HepG2 (cell line): ENCODE data around the gene NKD1. TPM values are rescaled to one million over a fixed set of nuclear protein-coding genes. Genes with fewer than 3 reads are reported as not detected.

Experiments
- CBFB ChIP-seq: sonication (generic); formaldehyde crosslinking; IDR thresholded peaks from 2 replicates; pipeline ENCODE4 v1.4.0; 2020; ENCODE audit warnings: missing genetic modification reagents
- DNMT3B ChIP-seq: conservative IDR thresholded peaks from 2 replicates; pipeline ENCODE4 v1.6.1; 2016; ENCODE audit warnings: missing biosample characterization, control low read depth
- FOXO1 ChIP-seq: sonication (generic); formaldehyde crosslinking; IDR thresholded peaks from 2 replicates; pipeline ENCODE4 v1.4.0; 2020; ENCODE audit warnings: missing genetic modification reagents
- GATAD2A ChIP-seq: IDR thresholded peaks from 2 replicates; pipeline ENCODE4 v1.6.1; 2016
- ISL2 ChIP-seq: sonication (generic); formaldehyde crosslinking; IDR thresholded peaks from 2 replicates; pipeline ENCODE4 v1.5.0; 2020; ENCODE audit warnings: missing genetic modification reagents
- JUND ChIP-seq: sonication (generic); formaldehyde crosslinking; IDR thresholded peaks from 2 replicates; pipeline ENCODE4 v1.8.0; 2022; ENCODE audit warnings: mild to moderate bottlenecking, missing genetic modification reagents
- MAFF ChIP-seq: IDR thresholded peaks from 2 replicates; pipeline ENCODE4 v1.6.1; 2011; ENCODE audit warnings: low read depth, low read length, improper control_type of control experiment
- MIER2 ChIP-seq: IDR thresholded peaks from 2 replicates; pipeline ENCODE4 v1.6.1; 2016; ENCODE audit warnings: missing biosample characterization, missing genetic modification reagents
- NCOR1 ChIP-seq: fragments of 200-600 bp; sonication (generic); IDR thresholded peaks from 2 replicates; pipeline ENCODE4 v1.7.0; 2017; ENCODE audit warnings: antibody characterized with exemption, low read length, borderline replicate concordance
- NFYC ChIP-seq: IDR thresholded peaks from 2 replicates; pipeline ENCODE4 v1.6.1; 2016; ENCODE audit warnings: missing genetic modification reagents, missing compliant biosample characterization
- RCOR2 ChIP-seq: IDR thresholded peaks from 2 replicates; pipeline ENCODE4 v1.6.1; 2016; ENCODE audit warnings: missing biosample characterization, missing genetic modification reagents
- ZMYM3 ChIP-seq: sonication (generic); formaldehyde crosslinking; IDR thresholded peaks from 2 replicates; pipeline ENCODE4 v1.5.1; 2020; ENCODE audit warnings: mild to moderate bottlenecking, missing genetic modification reagents
- ZNF138 ChIP-seq: sonication (generic); formaldehyde crosslinking; IDR thresholded peaks from 2 replicates; pipeline ENCODE4 v1.5.0; 2020; ENCODE audit warnings: mild to moderate bottlenecking, low read depth, missing genetic modification reagents
- ZNF234 ChIP-seq: sonication (generic); formaldehyde crosslinking; conservative IDR thresholded peaks from 2 replicates; pipeline ENCODE4 v1.5.1; 2020; ENCODE audit warnings: mild to moderate bottlenecking, missing genetic modification reagents
- ZNF343 ChIP-seq: sonication (generic); formaldehyde crosslinking; IDR thresholded peaks from 2 replicates; pipeline ENCODE4 v1.4.0; 2020; ENCODE audit warnings: mild to moderate bottlenecking, missing genetic modification reagents
- ZNF564 ChIP-seq: sonication (generic); formaldehyde crosslinking; IDR thresholded peaks from 2 replicates; pipeline ENCODE4 v1.8.1; 2023; ENCODE audit warnings: mild to moderate bottlenecking, missing genetic modification reagents
- ZNF569 ChIP-seq: sonication (generic); formaldehyde crosslinking; IDR thresholded peaks from 2 replicates; pipeline ENCODE4 v1.5.0; 2020; ENCODE audit warnings: mild to moderate bottlenecking, missing genetic modification reagents, moderate library complexity, borderline replicate concordance
- ZNF703 ChIP-seq: sonication (generic); formaldehyde crosslinking; IDR thresholded peaks from 2 replicates; pipeline ENCODE4 v1.5.1; 2020; ENCODE audit warnings: missing genetic modification reagents, mild to moderate bottlenecking, moderate library complexity, borderline replicate concordance
- ZSCAN20 ChIP-seq: sonication (generic); formaldehyde crosslinking; IDR thresholded peaks from 2 replicates; pipeline ENCODE4 v1.4.0; 2020; ENCODE audit warnings: missing genetic modification reagents, mild to moderate bottlenecking, borderline replicate concordance
- polyA plus RNA-seq, 8 experiments: library from polyadenylated mRNA; depleted of rRNA in 3 of 8; stranded (reverse) in 7 of 8; unstranded in 1 of 8; fragments of >200 nt; fragmentation: Illumina TruSeq in 4 of 8; extraction: Trizol in 4 of 8; gene quantifications; 2 replicates each; pipeline versions ENCODE4 v1.2.1 to v1.2.3, GENCODE V29; 2011 to 2016; ENCODE audit warnings: low read depth in 4 of 8, missing spikeins in 1 of 8, mixed read lengths in 1 of 8; ENCODE audit not compliant: insufficient read depth in 1 of 8
- total RNA-seq, 5 experiments: library from RNA; depleted of rRNA; stranded (reverse); fragments of >200 nt; fragmentation: Illumina TruSeq; extraction: Trizol; gene quantifications; 2 replicates each; pipeline ENCODE4 v1.2.3, GENCODE V29; 2016; ENCODE audit warnings: low read depth in 1 of 5
- TF ChIP-seq, protein P1 (sequence below): sonication (generic); formaldehyde crosslinking; IDR thresholded peaks from 2 replicates; pipeline ENCODE4 v1.5.0; 2020; ENCODE audit warnings: mild to moderate bottlenecking, missing genetic modification reagents
- TF ChIP-seq, protein P2 (sequence below): sonication (generic); formaldehyde crosslinking; IDR thresholded peaks from 2 replicates; pipeline ENCODE4 v1.4.0; 2020; ENCODE audit warnings: missing genetic modification reagents, borderline replicate concordance
- TF ChIP-seq, protein P3 (sequence below): sonication (generic); formaldehyde crosslinking; conservative IDR thresholded peaks from 2 replicates; pipeline ENCODE4 v1.8.0; 2022; ENCODE audit warnings: missing genetic modification reagents
- TF ChIP-seq, protein P4 (sequence below): sonication (generic); IDR thresholded peaks from 2 replicates; pipeline ENCODE4 v1.6.1; 2016; ENCODE audit warnings: low read depth, borderline replicate concordance

The NKD1 gene
- total and polyA plus RNA-seq, 2 of the 13 experiments (the other 11 are each of a cell fraction or from before 2014, with no cell fraction given) = 70.4 to 121 TPM

DNA sequence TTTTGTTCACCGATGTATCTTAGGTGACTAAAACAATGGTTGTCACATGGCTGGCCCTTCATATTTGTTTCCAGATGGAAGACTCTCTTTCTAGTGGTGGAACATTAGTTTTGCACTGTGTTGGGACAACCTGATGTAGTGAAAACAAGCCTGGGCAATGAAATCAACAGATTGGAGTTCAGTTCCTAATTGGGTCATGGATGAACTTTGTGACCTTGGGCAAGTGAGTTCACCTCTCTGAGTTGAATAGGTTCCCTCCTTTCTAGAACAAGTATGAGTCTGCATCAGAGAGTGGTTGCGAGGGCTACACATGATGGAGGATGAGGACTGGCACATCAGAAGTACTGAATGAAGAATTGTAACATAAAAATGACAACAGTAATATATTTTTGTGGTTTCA is 2.1 kb upstream of the NKD1 start (continued):
- TF ChIP-seq, protein P1, sequence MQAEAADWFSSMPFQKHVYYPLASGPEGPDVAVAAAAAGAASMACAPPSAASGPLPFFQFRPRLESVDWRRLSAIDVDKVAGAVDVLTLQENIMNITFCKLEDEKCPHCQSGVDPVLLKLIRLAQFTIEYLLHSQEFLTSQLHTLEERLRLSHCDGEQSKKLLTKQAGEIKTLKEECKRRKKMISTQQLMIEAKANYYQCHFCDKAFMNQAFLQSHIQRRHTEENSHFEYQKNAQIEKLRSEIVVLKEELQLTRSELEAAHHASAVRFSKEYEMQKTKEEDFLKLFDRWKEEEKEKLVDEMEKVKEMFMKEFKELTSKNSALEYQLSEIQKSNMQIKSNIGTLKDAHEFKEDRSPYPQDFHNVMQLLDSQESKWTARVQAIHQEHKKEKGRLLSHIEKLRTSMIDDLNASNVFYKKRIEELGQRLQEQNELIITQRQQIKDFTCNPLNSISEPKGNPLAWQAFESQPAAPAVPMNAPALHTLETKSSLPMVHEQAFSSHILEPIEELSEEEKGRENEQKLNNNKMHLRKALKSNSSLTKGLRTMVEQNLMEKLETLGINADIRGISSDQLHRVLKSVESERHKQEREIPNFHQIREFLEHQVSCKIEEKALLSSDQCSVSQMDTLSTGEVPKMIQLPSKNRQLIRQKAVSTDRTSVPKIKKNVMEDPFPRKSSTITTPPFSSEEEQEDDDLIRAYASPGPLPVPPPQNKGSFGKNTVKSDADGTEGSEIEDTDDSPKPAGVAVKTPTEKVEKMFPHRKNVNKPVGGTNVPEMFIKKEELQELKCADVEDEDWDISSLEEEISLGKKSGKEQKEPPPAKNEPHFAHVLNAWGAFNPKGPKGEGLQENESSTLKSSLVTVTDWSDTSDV (CRISPR knock-in tag) = no peak
- TF ChIP-seq MAFF (no peak), ZMYM3 (CRISPR knock-in tag) (peak; percentile 51; the same call in 1 of the 2 replicates), CBFB (no peak), ZNF234 (CRISPR knock-in tag) (no peak), MIER2 (CRISPR knock-in tag) (no peak), ZNF703 (CRISPR knock-in tag) (no peak), FOXO1 (CRISPR knock-in tag) (no peak), ZNF569 (CRISPR knock-in tag) (no peak), DNMT3B (no peak), NFYC (CRISPR knock-in tag) (0 out of 2 replicates have a peak, but pooled peaks have one; percentile 24), RCOR2 (0 out of 2 replicates have a peak, but pooled peaks have one; percentile 38), JUND (CRISPR knock-in tag) (no peak), ISL2 (CRISPR knock-in tag) (no peak), NCOR1 (peak; percentile 44; the same call in 1 of the 2 replicates), ZSCAN20 (CRISPR knock-in tag) (no peak), ZNF343 (CRISPR knock-in tag) (no peak), ZNF138 (no peak), GATAD2A (CRISPR knock-in tag) (0 out of 2 replicates have a peak, but pooled peaks have one; percentile 8), ZNF564 (no peak)
- TF ChIP-seq, protein P2, sequence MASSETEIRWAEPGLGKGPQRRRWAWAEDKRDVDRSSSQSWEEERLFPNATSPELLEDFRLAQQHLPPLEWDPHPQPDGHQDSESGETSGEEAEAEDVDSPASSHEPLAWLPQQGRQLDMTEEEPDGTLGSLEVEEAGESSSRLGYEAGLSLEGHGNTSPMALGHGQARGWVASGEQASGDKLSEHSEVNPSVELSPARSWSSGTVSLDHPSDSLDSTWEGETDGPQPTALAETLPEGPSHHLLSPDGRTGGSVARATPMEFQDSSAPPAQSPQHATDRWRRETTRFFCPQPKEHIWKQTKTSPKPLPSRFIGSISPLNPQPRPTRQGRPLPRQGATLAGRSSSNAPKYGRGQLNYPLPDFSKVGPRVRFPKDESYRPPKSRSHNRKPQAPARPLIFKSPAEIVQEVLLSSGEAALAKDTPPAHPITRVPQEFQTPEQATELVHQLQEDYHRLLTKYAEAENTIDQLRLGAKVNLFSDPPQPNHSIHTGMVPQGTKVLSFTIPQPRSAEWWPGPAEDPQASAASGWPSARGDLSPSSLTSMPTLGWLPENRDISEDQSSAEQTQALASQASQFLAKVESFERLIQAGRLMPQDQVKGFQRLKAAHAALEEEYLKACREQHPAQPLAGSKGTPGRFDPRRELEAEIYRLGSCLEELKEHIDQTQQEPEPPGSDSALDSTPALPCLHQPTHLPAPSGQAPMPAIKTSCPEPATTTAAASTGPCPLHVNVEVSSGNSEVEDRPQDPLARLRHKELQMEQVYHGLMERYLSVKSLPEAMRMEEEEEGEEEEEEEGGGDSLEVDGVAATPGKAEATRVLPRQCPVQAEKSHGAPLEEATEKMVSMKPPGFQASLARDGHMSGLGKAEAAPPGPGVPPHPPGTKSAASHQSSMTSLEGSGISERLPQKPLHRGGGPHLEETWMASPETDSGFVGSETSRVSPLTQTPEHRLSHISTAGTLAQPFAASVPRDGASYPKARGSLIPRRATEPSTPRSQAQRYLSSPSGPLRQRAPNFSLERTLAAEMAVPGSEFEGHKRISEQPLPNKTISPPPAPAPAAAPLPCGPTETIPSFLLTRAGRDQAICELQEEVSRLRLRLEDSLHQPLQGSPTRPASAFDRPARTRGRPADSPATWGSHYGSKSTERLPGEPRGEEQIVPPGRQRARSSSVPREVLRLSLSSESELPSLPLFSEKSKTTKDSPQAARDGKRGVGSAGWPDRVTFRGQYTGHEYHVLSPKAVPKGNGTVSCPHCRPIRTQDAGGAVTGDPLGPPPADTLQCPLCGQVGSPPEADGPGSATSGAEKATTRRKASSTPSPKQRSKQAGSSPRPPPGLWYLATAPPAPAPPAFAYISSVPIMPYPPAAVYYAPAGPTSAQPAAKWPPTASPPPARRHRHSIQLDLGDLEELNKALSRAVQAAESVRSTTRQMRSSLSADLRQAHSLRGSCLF = no peak
- TF ChIP-seq, protein P3, sequence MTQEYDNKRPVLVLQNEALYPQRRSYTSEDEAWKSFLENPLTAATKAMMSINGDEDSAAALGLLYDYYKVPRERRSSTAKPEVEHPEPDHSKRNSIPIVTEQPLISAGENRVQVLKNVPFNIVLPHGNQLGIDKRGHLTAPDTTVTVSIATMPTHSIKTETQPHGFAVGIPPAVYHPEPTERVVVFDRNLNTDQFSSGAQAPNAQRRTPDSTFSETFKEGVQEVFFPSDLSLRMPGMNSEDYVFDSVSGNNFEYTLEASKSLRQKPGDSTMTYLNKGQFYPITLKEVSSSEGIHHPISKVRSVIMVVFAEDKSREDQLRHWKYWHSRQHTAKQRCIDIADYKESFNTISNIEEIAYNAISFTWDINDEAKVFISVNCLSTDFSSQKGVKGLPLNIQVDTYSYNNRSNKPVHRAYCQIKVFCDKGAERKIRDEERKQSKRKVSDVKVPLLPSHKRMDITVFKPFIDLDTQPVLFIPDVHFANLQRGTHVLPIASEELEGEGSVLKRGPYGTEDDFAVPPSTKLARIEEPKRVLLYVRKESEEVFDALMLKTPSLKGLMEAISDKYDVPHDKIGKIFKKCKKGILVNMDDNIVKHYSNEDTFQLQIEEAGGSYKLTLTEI (CRISPR knock-in tag) = no peak
- TF ChIP-seq, protein P4, sequence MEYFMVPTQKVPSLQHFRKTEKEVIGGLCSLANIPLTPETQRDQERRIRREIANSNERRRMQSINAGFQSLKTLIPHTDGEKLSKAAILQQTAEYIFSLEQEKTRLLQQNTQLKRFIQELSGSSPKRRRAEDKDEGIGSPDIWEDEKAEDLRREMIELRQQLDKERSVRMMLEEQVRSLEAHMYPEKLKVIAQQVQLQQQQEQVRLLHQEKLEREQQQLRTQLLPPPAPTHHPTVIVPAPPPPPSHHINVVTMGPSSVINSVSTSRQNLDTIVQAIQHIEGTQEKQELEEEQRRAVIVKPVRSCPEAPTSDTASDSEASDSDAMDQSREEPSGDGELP = no peak
